ENCODE results near the gene GNA14.

The GNA14 gene

GRCh38 chr9:77471572-77471971 is 176.6 kb downstream of the GNA14 start:
- ChIA-PET POLR2A (no interaction called here), CTCF (interaction anchor here (9.7 kb wide), 1 partner anchor 15 kb away, joined by 99 read pairs; no protein-coding TSS in a partner anchor)
- TF ChIP-seq CTCF (IDR thresholded peaks at IDR 0.05; ENCODE audit: control extremely low read depth, extremely low read depth, low read depth, missing control alignments) = no peak
- DNase-seq (ENCODE audit: extremely low spot score) = no peak

- CTCF ChIA-PET = interaction anchor here (9.7 kb wide), 1 partner anchor 13 kb away, joined by 99 read pairs; no protein-coding TSS in a partner anchor
- TF ChIP-seq CTCF (IDR thresholded peaks at IDR 0.05; ENCODE audit: control extremely low read depth, extremely low read depth, low read depth, missing control alignments) = no peak
- DNase-seq (ENCODE audit: extremely low spot score) = no peak
- POLR2A ChIA-PET = no interaction called here
Measured at GRCh38 chr9:77469515-77470231, 178.4 kb downstream of the GNA14 start.

- POLR2A ChIA-PET = no interaction called here
- TF ChIP-seq CTCF (IDR thresholded peaks at IDR 0.05; ENCODE audit: control extremely low read depth, extremely low read depth, low read depth, missing control alignments) = no peak
- CTCF ChIA-PET = interaction anchor here (9.7 kb wide), 1 partner anchor 8 kb away, joined by 99 read pairs; no protein-coding TSS in a partner anchor
- no peak for DNase-seq (ENCODE audit: extremely low spot score)
Measured at GRCh38 chr9:77464661-77465060, 183.5 kb downstream of the GNA14 start.

GRCh38 chr9:77463151-77463550 is 185.0 kb downstream of the GNA14 start:
- TF ChIP-seq CTCF (IDR thresholded peaks at IDR 0.05; ENCODE audit: control extremely low read depth, extremely low read depth, low read depth, missing control alignments) = no peak
- POLR2A ChIA-PET = no interaction called here
- CTCF ChIA-PET = interaction anchor here (1.2 to 1.5 kb wide), 3 partner anchors 13 to 41 kb away, joined by 3 to 5 read pairs (median 4); no protein-coding TSS in a partner anchor

GRCh38 chr9:77462066-77462465 is 186.1 kb downstream of the GNA14 start:
- POLR2A ChIA-PET = no interaction called here
- CTCF ChIA-PET = interaction anchor here (1.0 to 1.5 kb wide), 4 partner anchors 14 to 295 kb away, joined by 3 to 5 read pairs (median 4); no protein-coding TSS in a partner anchor
- DNase-seq (ENCODE audit: extremely low spot score) = no peak
- TF ChIP-seq CTCF (IDR thresholded peaks at IDR 0.05; ENCODE audit: control extremely low read depth, extremely low read depth, low read depth, missing control alignments) = no peak

More at GRCh38 chr9:77463151-77463550, 185.0 kb downstream of the GNA14 start:
- no peak for DNase-seq (ENCODE audit: extremely low spot score)

- CTCF ChIA-PET = interaction anchor here (0.7 to 10.1 kb wide), 5 partner anchors 9 to 294 kb away, joined by 3 to 162 read pairs (median 3); no protein-coding TSS in a partner anchor
- POLR2A ChIA-PET = no interaction called here
- no peak for DNase-seq (ENCODE audit: extremely low spot score)
Measured at GRCh38 chr9:77460938-77461337, 187.2 kb downstream of the GNA14 start.

More at GRCh38 chr9:77460938-77461337, 187.2 kb downstream of the GNA14 start:
- TF ChIP-seq CTCF (IDR thresholded peaks at IDR 0.05; ENCODE audit: control extremely low read depth, extremely low read depth, low read depth, missing control alignments) = no peak

All from GM10248 (cell line).